HG03432 (cell line): ENCODE data around the gene DPYSL3.
A peak's percentile ranks its signal among the peaks of the same experiment; 100 is the strongest.
"Not testable (repeated sequence)": the region's sequence is repeated elsewhere in the genome, so short reads cannot be mapped to it uniquely, and the experiment has no call there.

ENCODE experiments used
- ATAC-seq: cut with Tn5 transposase; IDR thresholded peaks from one replicate; pipeline ENCODE4 v1.9.1; 2021; ENCODE audit warnings: mild to moderate bottlenecking, moderate library complexity; ENCODE audit not compliant: unreplicated experiment

DPYSL3 gene

DNA sequence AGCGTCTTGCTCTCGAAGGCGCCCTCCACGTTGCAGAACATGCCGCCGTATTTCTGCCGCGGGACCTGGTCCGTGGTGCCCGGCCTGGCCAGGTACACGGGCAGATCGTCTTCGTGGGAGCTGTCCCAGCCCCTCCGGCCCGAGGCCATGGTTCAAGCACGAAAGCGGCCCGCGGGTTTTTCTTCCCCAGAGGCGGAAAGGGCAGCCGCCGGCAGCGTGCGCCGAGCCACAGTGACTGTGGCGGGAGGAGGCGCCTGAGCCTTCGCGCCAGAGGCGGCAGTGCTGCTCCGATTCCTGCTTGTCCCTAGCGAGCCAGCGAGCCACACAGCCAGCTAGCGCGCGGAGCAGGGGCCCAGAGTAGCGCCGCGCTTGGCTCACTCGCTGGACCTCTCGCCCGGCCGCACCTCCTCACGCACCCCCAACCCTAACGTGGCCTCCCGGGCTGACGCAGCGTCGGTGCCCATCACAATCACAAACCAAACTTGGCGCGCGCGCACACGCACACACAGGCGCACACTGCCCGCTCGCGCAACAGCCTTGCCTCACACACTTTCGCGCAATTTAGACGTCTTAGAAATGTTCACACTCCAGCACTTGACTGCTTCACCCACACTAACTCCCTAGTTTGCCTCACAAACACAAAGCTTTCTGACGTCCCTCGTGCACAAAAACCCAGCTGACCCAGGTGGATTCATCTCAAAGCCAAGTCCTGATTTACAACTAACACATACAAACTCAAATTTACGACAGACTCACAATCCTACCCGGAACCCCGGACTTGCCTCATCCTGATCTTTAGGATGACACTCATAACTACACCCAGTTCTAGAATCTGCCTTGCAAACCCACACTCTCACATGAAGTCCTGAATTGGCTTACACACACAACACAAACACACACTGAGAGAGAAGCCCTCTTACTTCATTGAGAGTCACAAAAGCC, at the start of gene DPYSL3:
Gene DPYSL3, minus strand, starts transcription at position 359 of the 942 bp plus-strand sequence. Its CDS starts 210 bp downstream, at position 149.
- ATAC-seq: peak; percentile 66

DNA sequence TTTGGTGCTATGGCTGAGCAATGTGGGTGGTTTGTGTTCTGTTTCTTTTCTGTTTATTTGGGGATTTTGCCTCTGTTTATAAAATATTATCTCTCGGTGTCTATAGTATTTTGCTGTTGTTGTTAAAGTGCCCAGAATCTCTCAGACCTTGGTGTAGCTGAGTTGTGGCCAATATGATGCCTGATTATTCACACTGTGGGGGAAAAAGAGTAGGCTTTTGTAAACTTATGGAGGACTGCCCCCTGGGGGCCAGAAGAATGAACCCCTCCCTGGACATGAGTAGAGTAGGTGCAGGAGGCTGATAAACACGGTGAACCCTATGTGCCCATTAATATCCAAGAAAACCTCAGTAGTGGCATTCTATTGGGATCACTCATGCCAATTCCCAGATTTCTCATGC, 49.0 kb upstream of the DPYSL3 start:
- ATAC-seq: peak; percentile 89

DNA sequence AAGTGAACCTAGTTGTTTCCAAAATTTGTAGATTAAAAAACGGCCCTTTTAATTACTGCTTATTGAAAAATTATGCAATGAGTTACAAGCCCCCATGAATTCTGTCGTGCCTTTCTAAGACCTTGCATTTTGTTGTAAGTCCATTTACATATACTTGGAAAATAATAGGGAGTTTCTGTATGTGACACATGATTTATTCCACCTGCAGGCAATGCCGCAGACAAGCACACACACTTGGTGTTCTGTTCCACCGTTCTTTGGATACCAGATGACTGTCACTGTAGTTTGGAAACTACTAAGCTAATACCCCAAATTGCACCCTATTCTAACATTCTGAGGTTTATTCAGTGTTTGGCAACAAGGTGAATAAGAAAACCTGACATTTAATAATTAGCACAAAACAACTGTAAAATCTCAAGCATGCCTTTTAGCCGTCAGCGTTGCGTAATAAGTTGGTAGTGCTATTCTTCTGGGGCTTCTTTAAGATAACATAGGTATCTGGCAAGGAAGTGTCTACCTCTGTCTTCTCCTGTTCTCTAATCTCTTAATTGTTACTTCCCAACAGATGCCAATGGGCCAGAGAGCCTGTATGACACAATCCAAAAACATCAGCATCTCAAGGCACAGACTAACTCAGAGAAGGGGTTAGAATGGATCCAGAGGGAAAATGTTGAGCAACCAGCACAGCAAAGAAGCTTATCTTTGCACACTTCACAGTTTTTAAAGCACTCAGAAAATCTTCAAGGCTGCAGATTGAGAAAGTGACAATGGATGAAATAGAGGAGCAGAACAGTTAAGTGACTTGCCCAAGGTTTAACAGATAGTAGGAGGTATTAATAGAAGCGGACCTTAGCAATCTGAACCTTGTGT, 48.2 kb upstream of the DPYSL3 start:
- ATAC-seq: no peak

DNA sequence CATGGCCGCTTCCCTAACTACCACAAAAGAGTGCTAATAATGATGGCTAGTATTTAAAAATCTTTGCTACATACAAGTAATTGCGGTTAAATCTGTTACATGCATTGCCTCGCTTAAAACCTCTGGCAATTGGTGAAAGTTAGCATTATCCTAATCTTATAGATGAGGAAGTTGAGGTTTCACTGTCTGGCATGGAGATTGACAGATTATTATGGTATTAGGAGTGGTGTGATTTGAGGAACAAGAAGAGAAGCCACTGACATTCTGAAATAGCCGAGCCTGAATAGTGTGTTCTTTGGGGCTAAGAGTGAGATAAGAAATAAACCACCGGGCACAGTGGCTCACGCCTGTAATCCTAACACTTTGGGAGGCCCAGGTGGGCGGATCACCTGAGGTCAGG, 45.3 kb upstream of the DPYSL3 start:
- ATAC-seq: no peak

DNA sequence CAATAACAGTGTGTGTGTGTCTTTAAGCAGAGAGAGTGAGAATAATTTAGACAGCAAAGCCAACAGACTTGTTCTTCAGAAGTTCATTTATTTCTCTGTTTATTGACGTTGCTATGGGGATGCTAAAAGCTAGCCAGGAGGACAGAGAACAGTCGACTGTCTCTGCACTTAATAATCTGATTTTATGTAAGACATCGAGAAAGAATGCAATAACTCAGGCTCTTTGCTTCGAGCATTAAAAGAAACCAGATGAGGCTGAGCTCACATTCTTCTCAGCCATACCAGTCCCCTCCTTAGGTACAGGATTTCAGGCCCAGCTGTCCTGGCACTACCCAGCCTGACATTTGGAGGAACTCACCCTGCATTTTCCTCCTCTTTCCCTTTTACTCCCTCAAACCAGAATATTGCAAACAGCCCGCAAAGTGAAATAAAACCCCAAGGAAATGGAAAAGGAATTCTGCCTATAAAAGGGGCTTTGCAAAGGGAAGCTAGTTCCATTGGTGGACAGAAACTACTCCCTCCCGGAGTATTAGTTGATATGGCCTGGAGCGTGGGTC, 44.5 kb upstream of the DPYSL3 start:
- no peak for ATAC-seq

DNA sequence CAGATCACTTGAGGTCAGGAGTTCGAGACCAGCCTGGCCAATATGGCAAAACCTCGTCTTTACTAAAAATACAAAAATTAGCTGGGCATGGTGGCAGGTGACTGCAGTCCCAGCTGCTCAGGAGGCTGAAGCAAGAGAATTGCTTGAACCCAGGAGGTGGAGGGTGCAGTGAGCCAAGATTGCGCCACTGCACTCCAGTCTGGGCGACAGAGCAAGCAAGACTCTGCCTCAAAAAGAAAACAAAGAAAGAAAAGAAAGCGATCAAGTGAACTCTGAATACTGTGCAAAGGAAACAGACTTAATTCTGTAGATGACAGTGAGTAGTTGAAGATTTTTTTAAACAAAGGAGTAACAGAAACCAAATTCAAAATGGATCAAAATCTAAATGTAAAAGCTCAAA, 43.9 kb upstream of the DPYSL3 start:
- ATAC-seq: not testable (repeated sequence)

DNA sequence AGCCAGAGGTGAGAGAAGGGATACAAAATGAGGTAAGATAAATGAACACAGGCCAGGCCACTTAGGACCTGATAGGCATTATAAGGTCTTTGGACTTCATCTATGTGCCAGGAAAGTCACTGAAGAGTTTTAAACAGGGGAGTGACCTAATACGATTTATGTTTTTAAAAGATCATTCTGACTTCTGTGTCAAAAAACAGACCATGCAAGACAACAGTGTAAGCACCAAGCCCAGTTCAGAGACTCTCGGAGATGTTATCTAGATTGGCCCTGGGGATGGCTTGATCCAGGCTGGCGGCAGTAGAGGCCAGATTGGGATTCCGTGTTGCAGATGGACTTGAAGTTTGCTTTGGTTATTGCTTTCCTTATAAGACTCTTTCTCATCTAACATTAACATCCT, 43.0 kb upstream of the DPYSL3 start:
- no peak for ATAC-seq

DNA sequence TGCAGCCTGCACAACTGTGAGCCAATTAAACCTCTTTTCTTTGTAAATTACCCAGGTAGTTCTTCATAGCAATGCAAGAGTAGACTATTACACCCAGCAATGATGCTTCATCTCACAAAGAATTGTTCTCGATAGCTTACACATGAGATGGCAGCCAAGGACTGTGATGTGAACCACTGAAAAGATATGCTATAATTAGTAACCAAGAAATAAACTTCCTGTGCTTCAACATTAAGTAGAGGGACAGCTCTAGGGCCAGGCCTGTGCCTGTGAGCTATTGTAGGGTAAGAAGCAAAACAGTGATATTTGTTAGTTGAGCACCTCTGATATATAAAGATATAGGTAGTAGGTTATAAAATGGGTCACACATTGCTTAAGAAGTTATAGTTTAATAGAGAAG, 41.8 kb upstream of the DPYSL3 start:
- no peak for ATAC-seq

DNA sequence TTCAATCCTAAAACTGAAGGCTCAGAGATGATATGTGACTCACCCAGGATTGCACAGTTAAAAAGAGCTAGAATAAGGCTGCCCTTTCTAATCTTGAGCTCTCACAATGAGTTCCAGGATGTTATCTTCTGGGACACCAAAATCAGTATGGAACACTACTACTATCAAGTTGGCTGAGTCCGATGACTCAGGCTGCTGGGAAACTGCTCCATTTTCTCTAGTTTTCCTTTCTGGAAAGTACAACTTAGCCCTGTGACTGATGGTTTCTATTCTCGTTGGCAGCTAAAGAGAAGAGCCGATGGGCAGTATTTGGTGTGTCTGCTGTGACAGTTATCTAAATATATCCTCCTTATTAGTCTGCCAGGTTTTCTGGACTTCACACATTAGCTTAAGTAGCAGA, 37.9 kb upstream of the DPYSL3 start:
- no peak for ATAC-seq

DNA sequence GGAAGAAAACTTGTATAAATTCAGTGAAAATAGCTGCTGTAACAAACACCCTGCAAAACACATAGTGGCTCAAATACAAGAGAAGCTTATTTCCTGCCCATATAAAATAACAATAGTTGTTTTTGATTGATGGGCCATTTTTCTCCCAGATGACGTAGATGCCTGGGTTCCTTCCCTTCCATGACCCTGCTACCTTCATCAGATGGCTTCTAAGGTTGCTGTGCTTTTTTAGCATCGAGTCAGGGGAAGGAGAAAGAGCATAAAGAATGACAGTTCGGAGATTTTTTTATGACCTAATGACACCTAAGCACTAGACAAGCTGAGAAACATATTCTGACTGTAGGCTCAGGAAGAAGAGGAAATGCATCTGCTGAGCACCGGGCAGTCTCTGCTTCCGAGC, 34.7 kb upstream of the DPYSL3 start:
- no peak for ATAC-seq

DNA sequence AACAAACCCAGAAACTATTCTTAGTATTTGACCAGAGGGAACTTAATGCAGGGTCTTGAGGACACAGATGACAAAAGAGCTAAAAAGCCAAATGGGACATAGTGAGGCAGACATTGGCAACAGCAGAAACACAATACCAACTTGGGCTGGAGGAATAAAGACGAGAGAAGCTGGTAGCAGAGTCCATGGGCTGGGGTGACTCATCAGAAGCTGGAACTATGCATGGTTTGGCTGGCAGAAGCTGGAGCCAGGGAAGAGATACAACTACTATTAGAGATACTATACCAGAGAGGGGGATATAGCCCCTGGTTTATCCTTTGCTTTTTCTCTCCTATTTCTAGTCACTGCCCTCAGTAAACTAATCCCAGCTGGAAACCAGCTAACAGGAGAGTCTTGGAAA, 29.2 kb upstream of the DPYSL3 start:
- ATAC-seq: no peak

DNA sequence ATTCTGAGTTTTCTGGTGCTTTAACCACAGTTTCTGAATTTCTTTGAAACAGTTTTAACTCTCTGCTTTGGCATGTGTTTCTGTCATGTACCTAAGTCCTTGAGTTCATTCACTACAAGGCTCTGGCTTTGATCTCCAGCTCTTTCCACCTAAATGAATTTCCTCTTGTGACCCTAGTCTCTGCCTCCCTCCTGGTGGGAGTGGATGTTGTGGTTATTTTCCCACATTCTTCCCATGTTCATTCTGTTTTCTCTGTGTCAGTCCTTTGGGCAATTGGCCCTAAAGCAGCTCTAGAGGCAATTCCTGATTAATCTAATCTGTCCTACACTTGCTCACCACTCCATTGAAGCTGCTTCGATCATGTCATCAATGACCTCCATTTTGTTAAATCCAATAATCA, 28.4 kb upstream of the DPYSL3 start:
- ATAC-seq: no peak

DNA sequence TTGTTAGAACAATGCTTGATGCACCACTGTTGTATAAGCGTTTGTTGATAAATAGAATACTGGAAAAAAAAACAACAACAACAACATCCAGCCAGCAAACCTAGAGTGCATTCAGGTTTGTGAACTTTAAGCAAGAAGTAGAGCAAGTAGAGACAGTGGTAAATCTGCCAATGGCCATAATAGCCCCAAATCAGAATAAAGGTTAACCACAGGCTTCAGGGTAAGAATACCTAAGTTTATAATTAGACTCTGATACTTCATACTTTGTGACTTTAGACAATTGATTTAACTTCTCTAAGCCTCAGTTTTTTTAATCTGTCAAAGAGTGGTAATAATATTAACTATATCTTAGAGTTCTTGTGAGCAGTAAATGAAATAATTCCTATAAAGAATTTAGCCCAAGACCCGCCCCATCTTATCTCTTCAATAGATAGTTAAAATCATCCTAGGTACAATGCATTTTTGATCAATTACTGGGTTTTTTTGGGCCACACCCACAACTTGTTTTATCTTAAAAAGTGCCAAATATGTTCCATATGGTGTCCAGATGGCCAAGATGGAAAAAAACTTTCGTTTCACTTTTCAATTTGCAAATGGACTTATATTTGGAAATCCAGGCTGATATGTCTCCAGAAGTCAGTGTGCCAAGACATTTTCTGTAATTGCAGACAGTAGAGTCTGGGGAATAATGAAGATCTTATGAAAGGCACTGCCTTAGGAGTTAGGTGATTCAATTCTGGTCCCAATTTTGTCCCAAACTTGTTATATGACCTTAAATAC, 24.5 kb upstream of the DPYSL3 start:
- no peak for ATAC-seq

DNA sequence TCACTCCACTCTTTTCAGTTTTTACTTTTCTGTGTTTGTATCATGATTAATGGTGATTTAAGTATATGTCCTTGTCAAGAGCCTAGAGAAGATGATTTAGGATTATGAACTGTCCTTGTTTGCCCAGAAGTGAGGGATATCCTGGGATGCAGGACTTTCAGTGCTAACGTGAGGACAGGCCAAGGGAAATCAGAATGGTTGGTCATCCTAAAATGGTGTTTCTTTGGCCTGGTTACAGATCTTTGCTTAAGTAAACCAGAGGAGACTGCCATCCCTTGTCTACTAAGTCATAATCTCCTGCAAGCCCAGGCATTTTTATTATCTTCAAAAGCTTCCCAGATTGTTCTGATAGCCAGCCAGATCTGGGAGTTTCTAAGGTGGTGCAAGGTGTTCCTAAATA, 22.3 kb upstream of the DPYSL3 start:
- ATAC-seq: no peak

DNA sequence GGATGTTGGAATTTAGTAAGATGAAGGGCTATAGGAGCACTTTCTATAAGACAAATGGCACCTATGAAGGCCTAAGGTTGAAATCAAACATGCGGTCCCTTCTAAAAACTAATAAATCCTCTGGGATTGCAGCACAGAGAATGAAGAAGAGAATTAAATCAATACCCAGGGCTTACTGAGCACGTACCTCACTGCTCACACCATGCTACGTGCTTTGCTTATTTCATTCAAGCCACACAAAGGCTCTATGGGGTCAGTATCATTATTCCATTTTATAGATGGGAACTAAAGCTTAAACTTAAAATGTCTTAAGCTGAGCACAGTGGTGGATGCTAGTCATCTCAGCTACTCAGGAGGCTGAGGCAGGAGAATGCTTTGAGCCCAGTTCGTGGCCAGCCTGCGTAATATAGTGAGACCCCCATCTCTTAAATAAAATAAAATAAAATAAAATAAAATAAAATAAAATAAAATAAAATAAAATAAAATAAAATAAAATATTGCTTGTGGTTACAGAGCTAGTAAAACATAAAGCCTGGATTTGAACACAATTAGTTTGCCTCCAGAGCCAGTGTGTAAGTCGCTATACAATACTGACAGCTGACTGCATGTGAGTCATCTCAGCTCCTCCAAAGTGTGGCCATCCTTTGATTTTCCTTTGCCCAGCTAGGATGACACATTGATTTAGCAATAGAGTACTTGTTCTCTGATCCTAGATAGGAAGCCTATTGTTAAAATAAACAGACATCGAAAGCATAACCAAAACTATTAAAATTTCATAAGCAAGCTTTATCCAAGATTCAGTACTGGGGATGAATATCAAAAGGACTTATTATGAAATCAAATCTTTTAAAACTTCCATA, 20.9 kb upstream of the DPYSL3 start:
- no peak for ATAC-seq

DNA sequence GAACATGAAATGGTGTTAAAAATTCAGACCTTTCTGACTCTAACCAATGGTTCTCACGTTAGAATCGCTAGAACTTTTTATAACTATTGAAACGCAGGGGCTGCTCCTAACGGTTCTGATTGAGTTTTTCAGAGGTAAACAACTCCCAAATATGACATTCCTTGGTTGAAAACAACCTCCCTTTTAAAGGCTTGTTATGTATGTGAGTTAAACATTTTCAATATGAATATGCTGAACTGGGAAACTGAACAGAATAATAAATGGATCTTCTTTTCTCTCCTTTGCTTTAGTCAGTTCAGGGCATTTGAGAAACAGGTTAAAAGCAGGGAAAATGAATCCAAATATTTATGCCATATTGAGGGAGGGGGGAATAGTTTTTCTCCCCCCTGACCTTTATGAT, 13.2 kb upstream of the DPYSL3 start:
- ATAC-seq: no peak

DNA sequence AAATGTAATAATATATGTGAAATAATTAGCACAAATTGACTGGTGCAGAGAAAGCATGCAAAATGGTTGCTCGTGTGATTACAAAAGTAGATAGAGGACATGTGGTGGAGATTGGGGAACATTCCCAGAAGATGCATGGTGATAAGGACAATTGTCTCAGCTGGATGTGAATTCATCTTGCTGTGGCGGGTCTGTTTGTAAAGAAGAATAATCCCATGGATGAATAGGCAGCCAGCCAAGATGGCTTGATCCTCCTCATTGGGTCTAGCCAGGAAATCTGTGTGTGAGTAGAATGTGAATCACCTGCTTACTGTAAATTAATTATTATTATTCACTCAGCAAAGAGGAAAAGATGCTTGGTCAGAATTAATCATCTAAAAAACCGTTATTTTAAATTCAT, 12.6 kb upstream of the DPYSL3 start:
- ATAC-seq: no peak

DNA sequence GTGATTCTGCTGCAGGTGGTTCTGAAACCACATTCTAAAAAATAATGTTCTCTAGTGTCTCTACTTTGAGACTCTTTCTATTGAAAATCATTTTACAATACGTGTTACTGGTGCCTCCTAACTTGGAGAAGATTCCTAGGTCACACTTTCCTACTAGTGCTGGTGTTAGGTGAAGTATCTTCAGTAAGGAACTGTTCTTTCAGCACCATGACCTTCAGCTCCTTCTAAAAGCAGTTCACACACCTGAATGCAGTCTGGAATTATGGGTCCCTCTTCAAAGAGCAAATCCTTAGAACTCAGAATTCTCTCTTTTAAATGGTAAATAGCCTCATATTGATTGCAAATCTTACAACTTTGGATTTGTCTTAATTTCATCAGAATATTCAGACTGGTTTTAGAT, 10.6 kb upstream of the DPYSL3 start:
- ATAC-seq: no peak

DNA sequence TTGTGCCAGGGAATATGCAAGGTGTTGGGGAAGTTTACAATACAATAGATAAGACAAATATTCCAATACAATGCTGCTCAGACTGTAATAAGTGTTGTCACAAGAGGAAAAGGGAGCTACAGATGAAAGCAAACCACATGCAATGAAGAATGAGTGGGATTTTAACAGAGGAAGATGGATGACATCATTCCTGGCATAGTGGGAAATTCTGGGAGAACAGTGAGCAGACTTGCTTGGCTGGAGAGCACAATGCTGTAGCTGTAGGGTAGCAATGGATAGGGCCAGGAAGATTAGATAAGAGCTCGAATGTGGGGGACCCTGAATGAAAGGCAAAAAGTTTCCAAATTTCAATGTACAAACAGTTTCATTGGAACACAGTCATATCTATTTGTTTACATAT, 9.5 kb upstream of the DPYSL3 start:
- no peak for ATAC-seq

DNA sequence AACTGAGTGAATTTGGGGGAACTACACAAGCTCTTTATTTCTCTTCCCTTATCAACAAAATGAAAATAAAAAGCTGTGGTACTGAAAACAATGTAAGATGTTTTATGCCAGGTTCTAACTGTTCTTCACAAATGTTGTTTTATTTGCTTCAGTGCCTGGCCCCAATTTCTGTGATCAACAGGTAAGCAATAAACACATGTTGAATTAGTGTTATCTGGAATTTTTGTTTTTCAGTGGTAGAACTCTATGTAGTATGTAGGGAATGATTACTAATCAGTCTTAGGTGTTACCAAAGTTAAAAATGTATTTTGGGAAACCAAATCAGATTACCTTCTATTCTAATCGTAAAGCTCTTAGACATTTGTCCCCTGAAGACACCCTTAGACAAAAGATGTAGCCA, 7.5 kb upstream of the DPYSL3 start:
- ATAC-seq: no peak
